Progenitor cell of endocrine pancreas (in vitro differentiated cells): ENCODE measurements around the gene BCO1. TPM values are rescaled to one million over a fixed set of nuclear protein-coding genes. Genes with fewer than 3 reads are reported as not detected.

Experiments used
- DNase-seq: peaks from one replicate; pipeline ENCODE4 v3.0.0; 2021; ENCODE audit warnings: low spot score; ENCODE audit not compliant: unreplicated experiment
- H3K27ac Mint-ChIP-seq: 2 replicates; pipeline ENCODE4 v1.8.0; 2021; ENCODE audit warnings: mild to moderate bottlenecking, moderate library complexity, mixed read lengths
- H3K27me3 Mint-ChIP-seq: 2 replicates; pipeline ENCODE4 v1.8.0; 2021; ENCODE audit warnings: mixed read lengths
- H3K36me3 Mint-ChIP-seq: 2 replicates; pipeline ENCODE4 v1.8.0; 2022; ENCODE audit warnings: mixed read lengths; ENCODE audit not compliant: insufficient read depth
- H3K4me1 Mint-ChIP-seq: 2 replicates; pipeline ENCODE4 v1.8.0; 2021; ENCODE audit warnings: low read depth, mixed read lengths
- H3K4me3 Mint-ChIP-seq: 2 replicates; pipeline ENCODE4 v1.8.0; 2021; ENCODE audit warnings: low read depth, mild to moderate bottlenecking, moderate library complexity, mixed read lengths
- H3K9me3 Mint-ChIP-seq: 2 replicates; pipeline ENCODE4 v1.8.0; 2021; ENCODE audit warnings: low read depth, mixed read lengths
- CTCF ChIP-seq: fragments of 200-600 bp; sonication (generic); IDR thresholded peaks from one replicate; pipeline ENCODE4 v1.5.0; 2021; ENCODE audit warnings: antibody characterized with exemption, mild to moderate bottlenecking; ENCODE audit not compliant: unreplicated experiment
- total RNA-seq: library from RNA; stranded (reverse); gene quantifications from 2 replicates; pipeline ENCODE4 v1.2.1, GENCODE V29; 2021

Gene BCO1
- total RNA-seq, 1 donor from 2014 or later: 3.3 TPM

DNA sequence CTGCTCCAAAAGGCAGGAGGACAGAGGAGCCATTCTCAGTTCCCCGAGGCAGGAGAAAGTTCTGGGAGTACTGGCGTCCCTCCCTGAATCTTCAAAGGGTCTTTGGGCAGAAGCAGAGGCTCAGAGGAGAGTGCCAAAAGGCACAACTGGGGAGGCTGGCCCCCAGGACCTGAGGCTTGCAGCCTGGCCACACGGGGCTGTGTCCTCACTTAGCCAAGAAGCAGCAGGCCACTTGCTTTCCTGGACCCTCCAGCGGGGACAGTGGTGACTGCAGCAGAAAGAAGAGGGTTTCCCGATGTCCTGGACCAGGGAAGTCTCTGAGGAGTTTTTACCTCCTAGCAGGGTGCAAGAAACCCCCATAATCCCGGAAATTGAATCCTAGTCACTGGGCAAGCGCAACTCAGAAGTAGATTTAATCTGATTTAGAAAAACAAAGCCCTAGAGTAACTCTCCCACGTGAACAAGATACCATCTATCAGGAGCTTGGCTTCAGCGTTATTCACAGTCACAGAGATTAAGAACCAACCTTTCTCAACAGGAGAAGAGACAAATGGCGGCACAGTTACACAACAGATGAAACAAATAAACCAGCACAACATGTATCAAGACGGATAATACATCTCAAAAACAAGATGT, 25.5 kb upstream of the BCO1 start:
- TF ChIP-seq CTCF: no peak
- Mint-ChIP-seq H3K9me3 (no peaks in the 10 kb centered on the region), H3K4me3 (no peak overlapping the region), H3K27ac (no peak overlapping the region), H3K4me1 (no peaks in the 10 kb centered on the region), H3K36me3 (no peaks in the 10 kb centered on the region), H3K27me3 (peaks cover 44% of the 10 kb centered on the region)
- DNase-seq: no peak

GRCh38 chr16:81214745-81215166, 23.7 kb upstream of the BCO1 start:
- Mint-ChIP-seq H3K27ac (no peak overlapping the region), H3K27me3 (peaks cover 46% of the 10 kb centered on the region)

GRCh38 chr16:81216114-81216513, 22.4 kb upstream of the BCO1 start:
- no peak for TF ChIP-seq CTCF
- Mint-ChIP-seq H3K4me1 (peaks cover 3% of the 10 kb centered on the region), H3K36me3 (no peaks in the 10 kb centered on the region), H3K27ac (no peak overlapping the region), H3K27me3 (peaks cover 50% of the 10 kb centered on the region), H3K9me3 (no peaks in the 10 kb centered on the region), H3K4me3 (no peak overlapping the region)
- no peak for DNase-seq

More at GRCh38 chr16:81214745-81215166, 23.7 kb upstream of the BCO1 start:
- Mint-ChIP-seq H3K36me3 (no peaks in the 10 kb centered on the region), H3K4me1 (no peaks in the 10 kb centered on the region), H3K4me3 (no peak overlapping the region), H3K9me3 (no peaks in the 10 kb centered on the region)
- TF ChIP-seq CTCF: peak; percentile 52
- DNase-seq: no peak

GRCh38 chr16:81216706-81217105, 21.8 kb upstream of the BCO1 start:
- Mint-ChIP-seq H3K4me3 (no peak overlapping the region), H3K36me3 (no peaks in the 10 kb centered on the region), H3K27ac (no peak overlapping the region), H3K4me1 (peaks cover 3% of the 10 kb centered on the region), H3K9me3 (no peaks in the 10 kb centered on the region), H3K27me3 (peaks cover 44% of the 10 kb centered on the region)
- DNase-seq: no peak
- TF ChIP-seq CTCF: no peak

DNA sequence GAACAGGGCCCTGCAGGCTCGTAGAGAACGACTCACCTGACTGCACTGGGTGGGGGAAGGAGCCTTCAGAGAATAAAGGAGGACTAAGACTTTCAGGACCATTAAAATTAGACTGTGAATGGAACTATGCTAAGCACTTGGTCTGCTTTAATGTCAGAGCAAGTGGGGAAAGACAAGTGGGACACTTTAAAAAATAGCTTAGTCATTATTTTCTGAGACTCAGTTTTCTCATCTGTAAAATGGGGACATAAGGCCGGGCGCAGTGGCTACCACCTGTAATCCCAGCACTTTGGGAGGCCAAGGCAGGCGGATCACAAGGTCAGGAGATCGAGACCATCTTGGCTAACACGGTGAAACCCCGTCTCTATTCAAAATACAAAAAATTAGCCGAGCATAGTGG, 19.3 kb upstream of the BCO1 start:
- no peak overlapping the region for H3K27ac Mint-ChIP-seq
- peaks cover 41% of the 10 kb centered on the region for H3K27me3 Mint-ChIP-seq
- TF ChIP-seq CTCF: no peak
- H3K36me3 Mint-ChIP-seq: no peaks in the 10 kb centered on the region
- no peak overlapping the region for H3K4me3 Mint-ChIP-seq
- no peaks in the 10 kb centered on the region for H3K9me3 Mint-ChIP-seq
- no peak for DNase-seq
- peaks cover 11% of the 10 kb centered on the region for H3K4me1 Mint-ChIP-seq
